BJ (cell line): ENCODE results near the gene ADCY9. TPM values are rescaled to one million over a fixed set of nuclear protein-coding genes. Genes with fewer than 3 reads are reported as not detected.
"Not testable (repeated sequence)": the region's sequence is repeated elsewhere in the genome, so short reads cannot be mapped to it uniquely, and the experiment has no call there.

Experiments
- CTCF ChIA-PET: fragments of 350-600 bp; formaldehyde crosslinking; extraction: SDS; loops from one replicate; lab custom pipeline; 2021; ENCODE audit warnings: antibody characterized with exemption, inconsistent platforms; lab: Yijun Ruan, JAX
- POLR2A ChIA-PET: fragments of 300-600 bp; sonication (Branson Sonifier 250); formaldehyde crosslinking; extraction: SDS; loops from one replicate; lab custom pipeline; 2021; ENCODE audit warnings: antibody characterized with exemption; lab: Charles Lee
- DNase-seq: peaks from one replicate; pipeline ENCODE4 v3.0.0-alpha.2; 2011; ENCODE audit warnings: low read depth
- H3K27me3 ChIP-seq: 2 replicates; pipeline ENCODE4 v1.6.0; 2011; ENCODE audit warnings: low read length; ENCODE audit not compliant: control insufficient read depth, insufficient read depth
- H3K36me3 ChIP-seq: 2 replicates; pipeline ENCODE4 v1.5.1; 2011; ENCODE audit warnings: low read length; ENCODE audit not compliant: control insufficient read depth, insufficient read depth
- H3K4me3 ChIP-seq: 2 replicates; pipeline ENCODE4 v1.5.1; 2011; ENCODE audit warnings: low read depth, mild to moderate bottlenecking, control low read depth, low read length
- CTCF ChIP-seq: IDR thresholded peaks from 2 replicates; pipeline ENCODE4 v1.5.1; 2011; ENCODE audit warnings: low read depth, mild to moderate bottlenecking, control low read depth, inconsistent platforms, low read length, moderate library complexity; ENCODE audit not compliant: insufficient read depth
- polyA plus RNA-seq: library from polyadenylated mRNA; depleted of rRNA; stranded (reverse); fragments of >200 nt; gene quantifications from 2 replicates; pipeline ENCODE4 v1.2.3, GENCODE V29; 2011

Gene ADCY9
- polyA plus RNA-seq, 1 experiment, result 28.2 TPM

DNA sequence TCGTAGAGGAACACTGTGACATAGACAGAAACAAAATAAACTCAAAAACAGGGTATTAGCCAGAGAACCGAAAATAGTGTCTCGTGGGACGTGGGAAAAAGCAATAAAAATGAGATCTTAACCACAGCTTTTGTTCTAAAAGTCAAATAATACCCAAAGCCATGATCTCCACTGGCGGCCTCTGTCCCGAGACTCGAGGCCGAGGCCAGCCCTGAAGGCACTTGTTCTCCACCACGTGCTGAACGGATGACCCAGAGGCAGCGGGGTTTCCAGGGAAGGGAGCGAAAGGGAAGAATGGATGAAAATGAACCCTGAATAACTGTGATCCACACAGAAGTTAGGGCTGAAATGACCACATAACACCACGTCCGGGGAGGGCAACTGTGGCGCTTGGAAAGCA lies 150.9 kb downstream of the ADCY9 start:
- Histone ChIP-seq H3K27me3 (no peaks in the 10 kb centered on the region), H3K36me3 (peaks cover 11% of the 10 kb centered on the region), H3K4me3 (no peak overlapping the region)
- ChIA-PET CTCF (interaction anchor here (2.5 kb wide), 1 partner anchor 18 kb away, joined by 8 read pairs; no protein-coding TSS in a partner anchor), POLR2A (no interaction called here)
- TF ChIP-seq CTCF, result no peak
- DNase-seq, result no peak

DNA sequence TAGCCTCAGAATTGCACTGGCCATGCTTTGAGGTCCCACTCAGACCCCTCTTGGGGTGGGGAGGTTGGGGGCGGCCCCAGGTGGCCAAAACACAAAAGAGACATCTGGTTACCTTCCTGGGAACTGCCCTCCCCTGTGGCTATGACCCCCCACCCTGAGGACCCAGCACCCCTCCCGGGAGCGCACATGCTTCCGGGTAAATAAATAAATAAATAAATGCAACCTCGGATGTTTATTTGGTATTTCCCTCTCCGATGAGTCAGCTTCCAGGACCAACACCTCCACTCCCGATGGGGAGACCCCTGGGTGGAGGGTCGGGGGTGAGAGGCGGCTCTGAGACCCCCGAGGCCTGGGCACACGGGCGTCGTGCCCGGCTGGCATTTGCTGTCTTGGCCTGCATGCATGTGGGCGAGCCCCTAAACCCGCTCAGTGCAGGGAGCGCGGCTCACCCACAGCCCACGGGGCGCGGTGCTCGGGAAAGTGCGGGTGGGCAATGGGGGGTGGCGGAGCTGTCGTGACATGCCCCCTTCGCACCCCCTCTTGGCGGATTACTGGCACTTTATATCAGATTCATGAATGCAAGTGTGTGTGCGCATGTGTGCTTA lies 151.5 kb downstream of the ADCY9 start:
- H3K27me3 ChIP-seq, result no peaks in the 10 kb centered on the region
- no peak overlapping the region for H3K4me3 ChIP-seq
- POLR2A ChIA-PET, result no interaction called here
- H3K36me3 ChIP-seq, result peaks cover 11% of the 10 kb centered on the region
- no peak for DNase-seq
- TF ChIP-seq CTCF, result no peak
- CTCF ChIA-PET, result interaction anchor here (1.3 to 2.1 kb wide), 2 partner anchors 19 to 26 kb away, joined by 4 to 8 read pairs; no protein-coding TSS in a partner anchor

- POLR2A ChIA-PET, result no interaction called here
- Histone ChIP-seq H3K4me3 (no peak overlapping the region), H3K27me3 (no peaks in the 10 kb centered on the region), H3K36me3 (peaks cover 11% of the 10 kb centered on the region)
- CTCF ChIA-PET, result interaction anchor here (0.5 to 2.1 kb wide), 3 partner anchors 20 to 297 kb away, joined by 3 to 8 read pairs (median 4); no protein-coding TSS in a partner anchor
- TF ChIP-seq CTCF, result no peak
- no peak for DNase-seq
Measured at GRCh38 chr16:3963886-3964685, 152.2 kb downstream of the ADCY9 start.

GRCh38 chr16:3963203-3963602 lies 153.0 kb downstream of the ADCY9 start:
- CTCF ChIA-PET, result interaction anchor here (0.5 to 2.1 kb wide), 5 partner anchors 9 to 343 kb away, joined by 3 to 8 read pairs (median 4); no protein-coding TSS in a partner anchor
- DNase-seq, result no peak
- Histone ChIP-seq H3K36me3 (peaks cover 11% of the 10 kb centered on the region), H3K4me3 (no peak overlapping the region), H3K27me3 (no peaks in the 10 kb centered on the region)
- TF ChIP-seq CTCF, result no peak
- POLR2A ChIA-PET, result no interaction called here

- CTCF ChIA-PET, result interaction anchor here (1.2 to 1.3 kb wide), 2 partner anchors 9 to 22 kb away, joined by 3 to 4 read pairs; no protein-coding TSS in a partner anchor
Measured at GRCh38 chr16:3961449-3961849, 154.8 kb downstream of the ADCY9 start.

DNA sequence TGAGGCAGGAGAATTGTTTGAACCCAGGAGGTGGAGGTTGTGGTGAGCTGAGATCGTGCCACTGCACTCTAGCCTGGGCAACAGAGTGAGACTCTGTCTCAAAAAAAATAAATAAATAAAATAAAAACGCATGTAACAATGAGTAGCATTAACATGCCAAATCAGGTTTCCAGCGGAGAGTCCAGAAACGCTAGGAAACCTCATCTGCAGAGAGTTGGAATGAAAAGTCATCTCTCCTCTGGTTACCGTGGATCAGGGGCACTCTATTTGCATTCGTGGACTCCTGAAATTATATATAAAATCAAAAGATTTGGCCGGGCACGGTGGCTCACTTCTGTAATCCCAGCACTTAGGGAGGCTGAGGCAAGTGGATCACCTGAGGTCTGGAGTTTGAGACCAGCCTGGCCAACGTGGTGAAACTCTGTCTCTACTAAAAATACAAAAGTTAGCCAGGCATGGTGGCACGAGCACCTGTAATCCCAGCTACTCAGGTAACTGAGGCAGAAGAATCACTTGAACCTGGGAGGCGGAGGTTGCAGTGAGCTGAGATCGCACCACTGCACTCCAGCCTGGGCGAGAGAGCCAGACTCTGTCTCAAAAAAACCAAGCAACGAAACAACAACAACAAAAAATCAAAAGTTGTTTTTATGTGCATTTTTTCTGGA lies 156.2 kb downstream of the ADCY9 start:
- H3K4me3 ChIP-seq, result peak overlapping the region; percentile 31
- not testable (repeated sequence) for H3K27me3 ChIP-seq, H3K36me3 ChIP-seq, DNase-seq
- ChIA-PET POLR2A (interaction anchor here (0.5 kb wide), 1 partner anchor 39 kb away, joined by 8 read pairs; no protein-coding TSS in a partner anchor), CTCF (interaction anchor here (1.2 kb wide), 2 partner anchors 16 to 21 kb away, joined by 3 read pairs; no protein-coding TSS in a partner anchor)

More at GRCh38 chr16:3961449-3961849, 154.8 kb downstream of the ADCY9 start:
- H3K4me3 ChIP-seq, result no peak overlapping the region
- H3K36me3 ChIP-seq, result peaks cover 9% of the 10 kb centered on the region
- no peak for DNase-seq
- no peaks in the 10 kb centered on the region for H3K27me3 ChIP-seq
- POLR2A ChIA-PET, result no interaction called here
- TF ChIP-seq CTCF, result no peak
